GM12875 (cell line): ENCODE measurements around the gene NREP.

ENCODE experiments used
- H3K4me3 ChIP-seq: one replicate; pipeline ENCODE4 v1.5.1; 2011; ENCODE audit warnings: low read depth, low read length, control low read depth
- CTCF ChIP-seq: IDR thresholded peaks from 2 replicates; pipeline ENCODE4 v1.5.1; 2011; ENCODE audit warnings: low read depth, mild to moderate bottlenecking, control low read depth, inconsistent platforms, low read length, moderate library complexity, borderline replicate concordance; ENCODE audit not compliant: insufficient read depth

The NREP gene

GRCh38 chr5:111706345-111706744, 50.6 kb downstream of the NREP start:
- no peak overlapping the region for H3K4me3 ChIP-seq
- TF ChIP-seq CTCF: no peak

GRCh38 chr5:111704452-111705085, 52.4 kb downstream of the NREP start:
- no peak for TF ChIP-seq CTCF
- H3K4me3 ChIP-seq: no peak overlapping the region

- no peak for TF ChIP-seq CTCF
- no peak overlapping the region for H3K4me3 ChIP-seq
These were observed 53.3 kb downstream of the NREP start for GRCh38 chr5:111703662-111704061.

- TF ChIP-seq CTCF: no peak
- H3K4me3 ChIP-seq: no peak overlapping the region
These were observed 57.0 kb downstream of the NREP start for GRCh38 chr5:111699976-111700375.

- TF ChIP-seq CTCF: no peak
- no peak overlapping the region for H3K4me3 ChIP-seq
These were observed 57.7 kb downstream of the NREP start for GRCh38 chr5:111699324-111699723.

- no peak overlapping the region for H3K4me3 ChIP-seq
- no peak for TF ChIP-seq CTCF
These were observed 58.9 kb downstream of the NREP start for GRCh38 chr5:111697881-111698757.

GRCh38 chr5:111697215-111697614, 59.8 kb downstream of the NREP start:
- TF ChIP-seq CTCF: no peak
- H3K4me3 ChIP-seq: no peak overlapping the region
